ENCODE measurements around the gene LRRC57. TPM values are rescaled to one million over a fixed set of nuclear protein-coding genes. Genes with fewer than 3 reads are reported as not detected.

Gene LRRC57
- total RNA-seq, 4 donors from 2014 or later: 6.0 to 15.4 (median 10.0) TPM

DNA sequence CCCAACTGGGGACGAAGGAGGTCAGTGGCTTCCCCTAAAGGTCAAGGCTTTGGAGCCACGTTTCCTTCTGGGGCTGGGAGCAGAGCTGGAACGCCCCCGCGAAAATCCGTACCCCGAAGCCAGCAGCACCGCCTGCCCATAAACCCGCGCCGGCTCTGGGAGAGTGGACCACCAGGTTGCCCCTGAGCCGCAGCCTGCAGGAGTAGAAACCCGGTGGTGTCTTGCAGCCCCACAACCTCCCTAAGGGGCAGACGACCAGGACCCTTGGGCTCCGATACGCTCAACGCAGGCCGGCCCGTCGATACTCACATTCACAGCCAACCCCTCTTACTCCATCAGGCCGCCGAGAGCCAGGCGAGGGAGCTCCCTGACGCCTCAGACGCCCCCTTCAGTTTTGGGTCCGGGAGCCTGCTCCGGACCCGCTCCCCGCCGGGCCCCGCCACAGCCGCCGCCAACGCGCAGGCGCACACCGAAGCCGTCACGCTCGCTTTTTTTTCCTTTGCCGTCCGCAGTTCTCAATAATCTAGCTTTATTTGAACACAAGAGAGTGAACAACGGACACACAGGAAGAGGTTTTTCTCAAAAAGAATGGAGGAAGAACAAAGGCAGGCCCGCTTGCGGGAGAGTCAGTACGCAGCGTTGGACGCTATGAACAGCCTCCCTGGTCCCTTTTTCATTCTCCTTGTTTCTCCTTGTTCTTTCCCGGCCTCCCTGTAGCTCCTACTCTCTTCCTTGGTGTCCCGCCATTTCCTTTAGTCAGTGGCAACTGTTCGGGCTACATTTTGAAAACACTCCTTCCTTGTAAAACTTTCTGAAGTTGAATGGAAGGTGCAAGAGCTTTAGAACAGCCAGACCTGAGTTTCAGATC lies 57.7 kb downstream of the LRRC57 start, which contains the start of gene ZNF106:
ZNF106 (minus strand) TSS at position 471 of the 868 bp plus-strand sequence. CDS start 18,852 bp downstream, outside the sequence.
- TF ChIP-seq, protein P1, sequence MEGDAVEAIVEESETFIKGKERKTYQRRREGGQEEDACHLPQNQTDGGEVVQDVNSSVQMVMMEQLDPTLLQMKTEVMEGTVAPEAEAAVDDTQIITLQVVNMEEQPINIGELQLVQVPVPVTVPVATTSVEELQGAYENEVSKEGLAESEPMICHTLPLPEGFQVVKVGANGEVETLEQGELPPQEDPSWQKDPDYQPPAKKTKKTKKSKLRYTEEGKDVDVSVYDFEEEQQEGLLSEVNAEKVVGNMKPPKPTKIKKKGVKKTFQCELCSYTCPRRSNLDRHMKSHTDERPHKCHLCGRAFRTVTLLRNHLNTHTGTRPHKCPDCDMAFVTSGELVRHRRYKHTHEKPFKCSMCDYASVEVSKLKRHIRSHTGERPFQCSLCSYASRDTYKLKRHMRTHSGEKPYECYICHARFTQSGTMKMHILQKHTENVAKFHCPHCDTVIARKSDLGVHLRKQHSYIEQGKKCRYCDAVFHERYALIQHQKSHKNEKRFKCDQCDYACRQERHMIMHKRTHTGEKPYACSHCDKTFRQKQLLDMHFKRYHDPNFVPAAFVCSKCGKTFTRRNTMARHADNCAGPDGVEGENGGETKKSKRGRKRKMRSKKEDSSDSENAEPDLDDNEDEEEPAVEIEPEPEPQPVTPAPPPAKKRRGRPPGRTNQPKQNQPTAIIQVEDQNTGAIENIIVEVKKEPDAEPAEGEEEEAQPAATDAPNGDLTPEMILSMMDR (IDR thresholded peaks at IDR 0.05 in 4 of 5, conservative IDR thresholded peaks at IDR 0.05 in 1 of 5): peak in 1 of 5 experiments; percentile 17
- peak; percentile 93 to 96 for TF ChIP-seq POLR2A (IDR thresholded peaks at IDR 0.05)
- in situ Hi-C loops (cut with MboI; ENCODE audit: low sequenced_read_pairs in 4 of 4) (no loop called here), intact Hi-C loops (cut with DNase I; ENCODE audit: low total_unique reads) (loop anchor here (5.0 kb wide), 1 partner anchor 161 kb away; no protein-coding TSS in a partner anchor)
- H3K4me3 ChIP-seq: peak within 1 kb of the TSS; percentile 82 to 97 (median 90)
- ATAC-seq (peak; percentile 67 to 73), DNase-seq (peak; percentile 76 to 80)
- H3K27ac ChIP-seq: peak within 1 kb of the TSS; percentile 90 to 96 (median 95)
- H3K36me3 ChIP-seq: no peaks in the 10 kb centered on the region
- H3K9me3 ChIP-seq: no peaks in the 10 kb centered on the region
- no peaks in the 10 kb centered on the region for H3K27me3 ChIP-seq
- peaks cover 28 to 36% of the 10 kb centered on the region in 2 donors for H3K4me1 ChIP-seq

GRCh38 chr15:42490291-42490670 lies 58.3 kb downstream of the LRRC57 start:
- H3K36me3 ChIP-seq: no peaks in the 10 kb centered on the region
- no peaks in the 10 kb centered on the region for H3K9me3 ChIP-seq
- in situ Hi-C loops (cut with MboI; ENCODE audit: low sequenced_read_pairs in 4 of 4) (no loop called here), intact Hi-C loops (cut with DNase I; ENCODE audit: low total_unique reads) (loop anchor here (5.0 kb wide), 1 partner anchor 162 kb away; no protein-coding TSS in a partner anchor)
- H3K4me1 ChIP-seq: peaks cover 28 to 36% of the 10 kb centered on the region in 2 donors
- DNase-seq: no peak
- H3K27ac ChIP-seq: peak overlapping the region; percentile 90 to 96 (median 95)
- TF ChIP-seq, protein P1 (IDR thresholded peaks at IDR 0.05 in 4 of 5, conservative IDR thresholded peaks at IDR 0.05 in 1 of 5): no peak
- TF ChIP-seq POLR2A (IDR thresholded peaks at IDR 0.05): no peak
- no peaks in the 10 kb centered on the region for H3K27me3 ChIP-seq
- peak overlapping the region; percentile 82 to 97 (median 90) for H3K4me3 ChIP-seq
- ATAC-seq: peak in 1 of 2 donors; percentile 1

Other genes starting within 250 kb of the LRRC57 start
- 100 to 1,000 TPM in 3 of 4 donors, 10 to 100 TPM in 1; 96.8 to 263 (median 163) TPM for gene CAPN3, start 189.3 kb downstream of the LRRC57 start, total RNA-seq
- 100 to 1,000 TPM; 340 to 487 (median 414) TPM for gene ZNF106, start 57.7 kb downstream of the LRRC57 start, total RNA-seq
- gene SNAP23, start 53.2 kb downstream of the LRRC57 start, total RNA-seq: 10 to 100 TPM; 26.7 to 74.3 (median 40.2) TPM
- gene HAUS2, start within 50 bp of the LRRC57 start, total RNA-seq: 10 to 100 TPM; 24.7 to 31.9 (median 27.8) TPM
- 1 to 10 TPM; 1.6 to 3.5 (median 2.0) TPM for gene STARD9, start 26.8 kb upstream of the LRRC57 start, total RNA-seq
- gene CDAN1, start 188.3 kb upstream of the LRRC57 start, total RNA-seq: 1 to 10 TPM; 4.2 to 5.9 (median 5.1) TPM

All from gastrocnemius medialis (tissue), 4 donors.